Stomach (tissue), 9 donors: ENCODE measurements around the gene HMGCS1. TPM values are rescaled to one million over a fixed set of nuclear protein-coding genes. Genes with fewer than 3 reads are reported as not detected.
"Not testable (repeated sequence)": the region's sequence is repeated elsewhere in the genome, so short reads cannot be mapped to it uniquely, and the experiment has no call there.

Experiments
- DNase-seq, 2 donors: peaks; one replicate each; pipeline versions ENCODE4 v3.0.0 to v3.0.0-alpha.2; 2013 to 2019
- H3K27ac ChIP-seq, 5 donors: fragments of 200-600 bp in 4 of 5; sonication (generic) in 4 of 5; one replicate each; pipeline ENCODE4 v1.5.1; 2013 to 2019; ENCODE audit warnings: mild to moderate bottlenecking in 1 of 5, moderate library complexity in 1 of 5
- H3K27me3 ChIP-seq, 3 donors: fragments of 200-600 bp; sonication (generic); one replicate each; pipeline ENCODE4 v1.5.1; 2017 to 2019; ENCODE audit warnings: mixed run types in 1 of 3
- H3K36me3 ChIP-seq, 4 donors: fragments of 200-600 bp; sonication (generic); 1 replicate in 3 of 4; 2 replicates in 1 of 4; pipeline ENCODE4 v1.5.1; 2016 to 2019
- H3K4me1 ChIP-seq, 4 donors: fragments of 200-600 bp; sonication (generic); one replicate each; pipeline ENCODE4 v1.5.1; 2016 to 2019
- H3K4me3 ChIP-seq, 4 donors: fragments of 200-600 bp; sonication (generic) in 3 of 4; one replicate each; pipeline ENCODE4 v1.5.1; 2016 to 2019; ENCODE audit warnings: mild to moderate bottlenecking in 1 of 4
- H3K9me3 ChIP-seq, 4 donors: fragments of 200-600 bp; sonication (generic); one replicate each; pipeline ENCODE4 v1.5.1; 2016 to 2019
- CTCF ChIP-seq, 7 experiments: fragments of 450-650 bp in 4 of 7; fragments of 200-600 bp in 3 of 7; sonication (generic) in 3 of 7; IDR thresholded peaks; one replicate each; pipeline ENCODE4 v1.5.1; 2016 to 2019; ENCODE audit warnings: antibody characterized with exemption in 7 of 7, control low read depth in 2 of 7, mild to moderate bottlenecking in 1 of 7
- EP300 ChIP-seq: sonication (generic); formaldehyde crosslinking; IDR thresholded peaks from one replicate; pipeline ENCODE4 v1.6.1; 2017; ENCODE audit warnings: antibody characterized with exemption
- POLR2A ChIP-seq, 4 donors: fragments of 450-650 bp; IDR thresholded peaks; one replicate each; pipeline ENCODE4 v1.6.1; 2016; ENCODE audit warnings: antibody characterized with exemption in 4 of 4, control low read depth in 2 of 4, mild to moderate bottlenecking in 1 of 4, moderate library complexity in 1 of 4
- POLR2AphosphoS5 ChIP-seq, 3 donors: sonication (generic); formaldehyde crosslinking; IDR thresholded peaks; one replicate each; pipeline ENCODE4 v1.6.1; 2016; ENCODE audit warnings: antibody characterized with exemption in 3 of 3
- WGBS, 5 donors: extraction: QIAGEN DNeasy Blood & Tissue Kit in 3 of 5; methylation state at CpG; one replicate each; pipeline versions ENCODE4 v1.1.5 to v1.1.7; 2013 to 2018; 5-methylcytosine and 5-hydroxymethylcytosine counted together
- intact Hi-C: fragments of 100-400 bp; cut with DNase I; formaldehyde crosslinking; loops from one replicate; pipeline ENCODE4 v1.15.1; 2023; ENCODE audit warnings: low total_unique reads
- polyA plus RNA-seq, 3 donors: library from polyadenylated mRNA; stranded (reverse); fragments of 200-250 nt; gene quantifications; one replicate each; pipeline ENCODE4 v1.2.3, GENCODE V29; 2013
- total RNA-seq, 5 donors: library from RNA; depleted of rRNA; stranded (reverse); fragments of >200 nt; gene quantifications; one replicate each; pipeline versions ENCODE4 v1.1.0 to v1.2.3, GENCODE V29; 2014 to 2016
- donor health status: healthy with polysubstance abuse.
- donor health status: Bipolar disorder and iron deficiency.
- donor health status: healthy.

HMGCS1 gene
- total and polyA plus RNA-seq, 8 donors, result 2.9 to 97.9 (median 46.3) TPM

DNA sequence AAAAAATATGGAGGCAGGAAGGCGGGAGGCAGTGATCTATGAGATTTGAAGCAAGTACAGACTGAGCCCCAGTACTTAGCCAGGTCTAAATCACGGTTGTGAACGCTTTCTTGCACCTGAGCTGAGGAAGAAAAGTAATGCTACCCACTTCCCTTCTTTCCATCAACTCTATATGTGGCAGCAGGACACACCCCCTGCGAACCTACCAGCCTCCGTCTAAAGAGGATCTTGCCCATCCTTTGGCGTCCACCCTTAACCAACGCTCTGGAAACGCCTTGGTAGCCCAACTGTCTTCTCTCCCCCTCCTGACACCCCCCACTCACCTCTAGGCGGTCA, 545 bp downstream of the HMGCS1 start:
- no peaks in the 10 kb centered on the region for H3K36me3 ChIP-seq
- no peaks in the 10 kb centered on the region for H3K27me3 ChIP-seq
- no peak for DNase-seq
- peak overlapping the region; percentile 87 to 95 (median 95) for H3K27ac ChIP-seq
- 1 to 4% (median 2%) methylated on average over 9 of the region's 9 CpGs for WGBS, 5 donors
- TF ChIP-seq POLR2A (IDR thresholded peaks at IDR 0.05) (no peak), EP300 (no peak), POLR2AphosphoS5 (IDR thresholded peaks at IDR 0.05) (no peak), CTCF (IDR thresholded peaks at IDR 0.05) (no peak)
- H3K4me1 ChIP-seq, result peaks cover 22 to 59% (median 47%) of the 10 kb centered on the region in 4 donors
- H3K4me3 ChIP-seq, result peak overlapping the region; percentile 83 to 96 (median 90)
- intact Hi-C loops, result no loop called here
- H3K9me3 ChIP-seq, result no peaks in the 10 kb centered on the region

DNA sequence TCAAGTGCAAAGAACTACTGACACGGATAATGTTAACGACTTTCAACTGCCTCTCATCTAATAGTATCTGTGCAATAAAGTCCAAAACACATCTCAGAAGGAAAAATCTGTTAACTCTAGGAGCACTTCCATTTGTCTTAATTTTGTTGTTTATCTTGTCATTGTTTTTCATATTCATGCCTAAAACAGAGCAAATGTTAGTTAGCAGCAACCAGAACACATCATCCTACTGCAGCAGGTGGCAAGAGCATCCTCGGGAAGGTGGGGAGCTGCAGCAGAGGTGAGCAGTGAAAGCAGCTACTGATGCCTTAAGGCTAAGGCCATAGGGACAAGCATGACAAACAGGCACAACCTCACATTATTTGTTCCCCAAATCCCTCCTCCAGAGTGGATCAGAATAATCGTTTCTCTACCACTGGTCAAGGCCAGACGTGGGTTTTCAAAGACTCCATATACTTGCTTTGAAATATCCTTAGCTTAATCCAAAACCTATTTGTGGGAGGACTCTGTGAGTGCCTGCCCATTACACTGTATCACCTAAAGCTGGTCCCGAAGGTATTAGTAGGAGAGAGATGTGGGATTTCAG, 1.0 kb downstream of the HMGCS1 start:
- peak in 1 of 2 donors; percentile 23 for DNase-seq
- peak overlapping the region; percentile 83 to 96 (median 90) for H3K4me3 ChIP-seq
- H3K4me1 ChIP-seq, result peaks cover 22 to 64% (median 47%) of the 10 kb centered on the region in 4 donors
- no peaks in the 10 kb centered on the region for H3K9me3 ChIP-seq
- peak overlapping the region; percentile 87 to 95 (median 95) for H3K27ac ChIP-seq
- TF ChIP-seq CTCF (IDR thresholded peaks at IDR 0.05) (no peak), POLR2A (IDR thresholded peaks at IDR 0.05) (no peak), POLR2AphosphoS5 (IDR thresholded peaks at IDR 0.05) (no peak)
- 7 to 21% (median 17%) methylated on average over 6 of the region's 6 CpGs for WGBS, 5 donors
- intact Hi-C loops, result no loop called here
- H3K36me3 ChIP-seq, result no peaks in the 10 kb centered on the region
- H3K27me3 ChIP-seq, result no peaks in the 10 kb centered on the region

DNA sequence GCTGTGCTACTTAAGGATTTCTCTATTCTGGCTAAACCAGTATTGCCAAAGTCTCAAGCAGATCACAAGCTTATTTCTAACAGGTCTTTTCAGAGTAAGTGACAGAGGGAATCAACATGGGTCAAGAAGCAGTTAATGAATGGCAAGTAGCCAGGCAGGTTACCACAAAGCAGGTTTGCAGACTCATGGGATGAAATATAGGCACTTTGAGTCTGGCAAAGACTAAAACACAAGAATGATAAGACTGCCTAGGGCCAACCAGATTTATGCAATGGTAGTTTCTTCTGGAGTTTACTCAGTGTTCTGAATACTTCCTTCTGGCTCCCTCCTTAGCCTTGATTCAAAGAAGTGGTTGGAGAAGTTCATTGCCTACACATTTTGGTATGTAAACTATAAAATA, 3.6 kb downstream of the HMGCS1 start:
- Histone ChIP-seq H3K27me3 (no peaks in the 10 kb centered on the region), H3K4me3 (no peak overlapping the region), H3K27ac (peak overlapping the region in 4 of 5 donors; percentile 28 to 66 (median 54)), H3K4me1 (peaks cover 22 to 89% (median 60%) of the 10 kb centered on the region in 4 donors), H3K9me3 (no peaks in the 10 kb centered on the region), H3K36me3 (no peaks in the 10 kb centered on the region)
- peak; percentile 28 to 56 for DNase-seq
- intact Hi-C loops, result no loop called here
- TF ChIP-seq EP300, result no peak
- TF ChIP-seq POLR2A (IDR thresholded peaks at IDR 0.05), result no peak
- peak in 1 of 3 donors; percentile 17 for TF ChIP-seq POLR2AphosphoS5 (IDR thresholded peaks at IDR 0.05)
- no peak for TF ChIP-seq CTCF (IDR thresholded peaks at IDR 0.05)

DNA sequence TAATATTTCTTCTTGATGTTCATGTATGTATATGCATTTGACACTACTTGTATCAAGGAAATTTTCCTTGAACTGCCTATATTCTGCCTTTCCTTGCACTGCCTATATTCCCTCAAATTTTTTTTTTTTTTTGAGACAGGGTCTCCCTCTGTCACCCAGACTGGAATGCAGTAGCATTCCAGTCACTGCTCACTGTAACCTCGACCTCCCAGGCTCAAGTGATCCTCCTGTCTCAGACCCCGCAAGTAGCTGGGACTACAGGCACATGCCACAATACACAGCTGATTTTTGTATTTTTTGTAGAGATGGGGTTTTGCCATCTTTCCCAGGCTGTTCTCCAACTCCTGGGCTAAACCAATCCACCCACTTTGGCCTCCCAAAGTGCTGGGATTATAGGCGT, 4.1 kb downstream of the HMGCS1 start:
- no peak for DNase-seq
- no peak for TF ChIP-seq CTCF (IDR thresholded peaks at IDR 0.05)
- no peak for TF ChIP-seq POLR2AphosphoS5 (IDR thresholded peaks at IDR 0.05)
- no peak for TF ChIP-seq EP300
- TF ChIP-seq POLR2A (IDR thresholded peaks at IDR 0.05), result no peak
- Histone ChIP-seq H3K4me1 (peaks cover 22 to 92% (median 61%) of the 10 kb centered on the region in 4 donors), H3K9me3 (no peaks in the 10 kb centered on the region), H3K4me3 (no peak overlapping the region), H3K27ac (peak overlapping the region; percentile 2 to 66 (median 46)), H3K36me3 (no peaks in the 10 kb centered on the region), H3K27me3 (no peaks in the 10 kb centered on the region)
- intact Hi-C loops, result no loop called here
- 52 to 71% (median 65%) methylated on average over 3 of the region's 3 CpGs for WGBS, 5 donors

- WGBS, 5 donors, result 61 to 84% (median 75%) methylated on average over 5 of the region's 5 CpGs
- H3K4me3 ChIP-seq, H3K9me3 ChIP-seq, intact Hi-C loops, DNase-seq, H3K36me3 ChIP-seq, H3K27me3 ChIP-seq: not testable (repeated sequence)
- Histone ChIP-seq H3K4me1 (peaks cover 17 to 97% (median 53%) of the 10 kb centered on the region in 4 donors), H3K27ac (peak overlapping the region in 2 of 5 donors; percentile 6 to 47)
These were observed 6.3 kb downstream of the HMGCS1 start for GRCh38 chr5:43306954-43307353.
